ENCODE measurements around the gene NDUFB4. TPM values are rescaled to one million over a fixed set of nuclear protein-coding genes. Genes with fewer than 3 reads are reported as not detected.
A peak's percentile ranks its signal among the peaks of the same experiment; 100 is the strongest.

Gene NDUFB4
- total RNA-seq, 4 donors from 2014 or later: 44.1 to 58.8 (median 49.7) TPM

GRCh38 chr3:120567370-120568201, 28.6 kb upstream of the NDUFB4 start:
- peak overlapping the region in 1 of 4 donors; percentile 12 for H3K27ac ChIP-seq

DNA sequence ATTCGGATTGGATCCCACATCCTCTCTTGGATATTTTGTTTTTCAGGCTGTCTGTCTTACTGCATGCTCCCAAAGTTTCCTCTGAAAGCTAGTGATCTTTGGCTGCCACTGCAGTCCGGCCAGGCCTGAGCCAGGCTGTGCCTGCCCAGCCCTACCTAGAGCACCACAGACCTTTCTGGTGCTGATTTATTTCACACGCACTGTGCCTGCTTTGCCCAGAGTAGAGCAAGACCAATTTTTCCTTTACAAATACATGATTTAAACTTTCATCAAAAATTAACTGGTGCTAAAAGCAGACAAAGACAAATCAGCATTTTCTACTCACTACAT, 28.0 kb upstream of the NDUFB4 start:
- Histone ChIP-seq H3K4me1 (peaks cover 0 to 18% (median 0%) of the 10 kb centered on the region in 4 donors), H3K4me3 (no peak overlapping the region), H3K27me3 (no peaks in the 10 kb centered on the region), H3K9me3 (no peaks in the 10 kb centered on the region), H3K36me3 (no peaks in the 10 kb centered on the region), H3K27ac (no peak overlapping the region)
- no peak for DNase-seq (ENCODE audit: low spot score in 2 of 2)
- 66 to 71% methylated on average over 3 of the region's 3 CpGs for WGBS, 2 donors
- TF ChIP-seq POLR2A (IDR thresholded peaks at IDR 0.05) (no peak), EP300 (IDR thresholded peaks at IDR 0.05) (no peak)
- TF ChIP-seq, protein P1, sequence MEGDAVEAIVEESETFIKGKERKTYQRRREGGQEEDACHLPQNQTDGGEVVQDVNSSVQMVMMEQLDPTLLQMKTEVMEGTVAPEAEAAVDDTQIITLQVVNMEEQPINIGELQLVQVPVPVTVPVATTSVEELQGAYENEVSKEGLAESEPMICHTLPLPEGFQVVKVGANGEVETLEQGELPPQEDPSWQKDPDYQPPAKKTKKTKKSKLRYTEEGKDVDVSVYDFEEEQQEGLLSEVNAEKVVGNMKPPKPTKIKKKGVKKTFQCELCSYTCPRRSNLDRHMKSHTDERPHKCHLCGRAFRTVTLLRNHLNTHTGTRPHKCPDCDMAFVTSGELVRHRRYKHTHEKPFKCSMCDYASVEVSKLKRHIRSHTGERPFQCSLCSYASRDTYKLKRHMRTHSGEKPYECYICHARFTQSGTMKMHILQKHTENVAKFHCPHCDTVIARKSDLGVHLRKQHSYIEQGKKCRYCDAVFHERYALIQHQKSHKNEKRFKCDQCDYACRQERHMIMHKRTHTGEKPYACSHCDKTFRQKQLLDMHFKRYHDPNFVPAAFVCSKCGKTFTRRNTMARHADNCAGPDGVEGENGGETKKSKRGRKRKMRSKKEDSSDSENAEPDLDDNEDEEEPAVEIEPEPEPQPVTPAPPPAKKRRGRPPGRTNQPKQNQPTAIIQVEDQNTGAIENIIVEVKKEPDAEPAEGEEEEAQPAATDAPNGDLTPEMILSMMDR (IDR thresholded peaks at IDR 0.05): no peak

More at GRCh38 chr3:120567370-120568201, 28.6 kb upstream of the NDUFB4 start:
- Histone ChIP-seq H3K36me3 (no peaks in the 10 kb centered on the region), H3K9me3 (no peaks in the 10 kb centered on the region), H3K4me3 (peak overlapping the region in 1 of 4 donors; percentile 15), H3K4me1 (peaks cover 0 to 18% (median 0%) of the 10 kb centered on the region in 4 donors), H3K27me3 (no peaks in the 10 kb centered on the region)
- no peak for TF ChIP-seq EP300 (IDR thresholded peaks at IDR 0.05)
- TF ChIP-seq, protein P1 (IDR thresholded peaks at IDR 0.05): peak in 4 of 5 experiments; percentile 17 to 57 (median 47)
- TF ChIP-seq POLR2A (IDR thresholded peaks at IDR 0.05): no peak
- peak in 1 of 2 donors; percentile 58 for DNase-seq (ENCODE audit: low spot score in 2 of 2)
- WGBS, 2 donors: 37 to 38% methylated on average over 8 of the region's 8 CpGs

- Histone ChIP-seq H3K4me3 (no peak overlapping the region), H3K36me3 (no peaks in the 10 kb centered on the region), H3K9me3 (no peaks in the 10 kb centered on the region), H3K4me1 (peaks cover 0 to 18% (median 0%) of the 10 kb centered on the region in 4 donors), H3K27me3 (no peaks in the 10 kb centered on the region), H3K27ac (no peak overlapping the region)
- TF ChIP-seq EP300 (IDR thresholded peaks at IDR 0.05) (no peak), POLR2A (IDR thresholded peaks at IDR 0.05) (no peak)
- TF ChIP-seq, protein P1 (IDR thresholded peaks at IDR 0.05): no peak
- WGBS, 2 donors: 59 to 61% methylated on average over 3 of the region's 3 CpGs
- DNase-seq (ENCODE audit: low spot score in 2 of 2): no peak
These were observed 27.5 kb upstream of the NDUFB4 start for GRCh38 chr3:120568598-120568997.

- H3K9me3 ChIP-seq: no peaks in the 10 kb centered on the region
- H3K4me1 ChIP-seq: peaks cover 0 to 18% (median 0%) of the 10 kb centered on the region in 4 donors
- TF ChIP-seq, protein P1 (IDR thresholded peaks at IDR 0.05): no peak
- no peak for TF ChIP-seq POLR2A (IDR thresholded peaks at IDR 0.05)
- no peak for TF ChIP-seq EP300 (IDR thresholded peaks at IDR 0.05)
- H3K27ac ChIP-seq: no peak overlapping the region
- DNase-seq (ENCODE audit: low spot score in 2 of 2): no peak
- no peaks in the 10 kb centered on the region for H3K27me3 ChIP-seq
- H3K4me3 ChIP-seq: no peak overlapping the region
- no peaks in the 10 kb centered on the region for H3K36me3 ChIP-seq
- 51 to 60% methylated on average over 12 of the region's 12 CpGs for whole genome bisulfite sequencing, 2 donors
These were observed 26.7 kb upstream of the NDUFB4 start for GRCh38 chr3:120569222-120570057.
